Stimulated activated CD4-positive, alpha-beta T cell treated with anti-CD3 and anti-CD28 coated beads, Interleukin-15, amount 100 ng/mL, for 48 hours (primary cell): ENCODE data around the gene SLC18A3.

Experiments
- DNase-seq, 2 donors: peaks; one replicate each; pipeline ENCODE4 v3.0.0-alpha.2; 2020; ENCODE audit warnings: low read depth in 2 of 2

SLC18A3 gene

DNA sequence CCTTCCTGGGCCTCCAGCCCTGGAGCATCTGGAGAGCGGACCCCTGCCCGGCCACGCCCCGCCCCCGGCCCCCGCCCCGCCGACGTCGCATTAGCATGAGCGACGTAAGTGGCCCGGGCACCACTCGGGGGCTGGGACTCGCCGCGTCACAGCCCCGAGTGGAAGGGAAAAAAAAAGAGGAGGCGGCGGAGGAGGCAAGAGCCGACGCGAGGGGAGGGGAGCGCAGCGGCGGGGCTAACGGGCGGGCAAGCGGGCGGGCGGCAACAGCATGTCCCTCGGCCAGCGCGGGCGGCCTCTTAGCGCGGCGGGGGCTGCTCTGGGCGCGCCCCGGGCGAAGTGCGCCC is at the start of gene SLC18A3:
TSS of gene SLC18A3 (plus strand) at position 197 of the 344 bp plus-strand sequence. CDS start 431 bp downstream, outside the sequence.
- no peak for DNase-seq

DNA sequence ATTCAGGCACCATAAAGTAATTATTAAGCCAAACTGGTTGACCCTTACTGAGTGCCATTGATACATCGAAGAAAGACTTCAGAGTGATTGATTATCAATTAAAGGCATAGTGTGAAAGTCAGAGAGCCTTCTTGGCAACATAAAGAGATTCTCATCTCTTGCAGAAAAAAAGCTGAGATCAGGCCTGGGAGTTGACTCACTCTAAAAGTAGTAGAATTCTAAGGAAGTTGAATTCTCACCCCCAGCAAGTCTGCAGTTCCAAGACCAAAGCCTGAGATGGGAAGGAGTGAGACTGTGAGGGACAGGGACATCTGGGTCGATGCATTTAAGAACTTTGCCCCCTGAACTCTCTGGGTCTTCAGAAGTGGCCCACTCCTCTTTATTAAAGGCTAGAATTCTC is 49.6 kb upstream of the SLC18A3 start:
- DNase-seq = no peak

DNA sequence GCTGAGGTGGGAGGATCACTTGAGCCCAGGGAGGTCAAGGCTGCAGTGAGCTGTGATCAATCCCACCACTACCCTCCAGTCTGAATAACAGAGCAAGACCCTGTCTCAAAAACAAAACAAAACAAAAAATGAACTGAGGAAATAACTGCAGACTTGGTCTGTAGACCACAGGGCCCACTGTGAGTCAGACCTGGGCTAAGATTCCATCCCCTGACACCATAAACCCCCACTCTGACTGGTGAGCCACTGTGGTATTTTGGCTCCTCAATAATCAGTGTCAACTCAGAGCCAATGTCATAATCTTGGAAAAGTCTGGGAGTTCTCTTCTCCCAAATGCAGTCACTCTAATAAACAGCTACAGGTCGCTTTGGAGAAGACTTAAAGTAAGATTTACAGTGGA is 47.2 kb upstream of the SLC18A3 start:
- DNase-seq = no peak

DNA sequence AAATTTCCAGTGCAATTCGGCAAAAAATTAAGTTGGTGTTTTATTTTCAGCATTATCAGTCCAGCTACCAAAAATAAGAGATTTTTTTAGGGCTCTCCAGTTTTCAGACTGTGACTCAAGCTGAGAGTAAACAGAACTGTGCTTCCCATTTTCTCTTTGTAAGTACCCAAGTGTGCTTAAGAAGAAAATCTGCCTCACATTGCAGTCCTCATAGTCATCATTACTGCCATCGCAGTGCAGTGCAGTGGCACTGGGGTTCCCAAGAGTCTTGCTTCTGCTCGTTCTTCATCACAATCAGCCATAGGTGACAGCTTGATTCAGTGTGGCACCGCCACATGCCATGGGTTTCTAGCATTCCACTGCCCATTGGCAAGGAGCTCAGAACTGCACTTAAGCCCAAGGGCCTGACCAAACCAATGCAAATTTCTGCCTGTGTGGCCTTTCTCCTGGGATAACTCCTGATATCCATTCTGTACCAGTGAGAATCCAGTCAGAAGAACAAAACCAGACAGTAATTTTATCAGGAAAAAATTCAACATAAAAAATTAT is 45.6 kb upstream of the SLC18A3 start:
- no peak for DNase-seq

DNA sequence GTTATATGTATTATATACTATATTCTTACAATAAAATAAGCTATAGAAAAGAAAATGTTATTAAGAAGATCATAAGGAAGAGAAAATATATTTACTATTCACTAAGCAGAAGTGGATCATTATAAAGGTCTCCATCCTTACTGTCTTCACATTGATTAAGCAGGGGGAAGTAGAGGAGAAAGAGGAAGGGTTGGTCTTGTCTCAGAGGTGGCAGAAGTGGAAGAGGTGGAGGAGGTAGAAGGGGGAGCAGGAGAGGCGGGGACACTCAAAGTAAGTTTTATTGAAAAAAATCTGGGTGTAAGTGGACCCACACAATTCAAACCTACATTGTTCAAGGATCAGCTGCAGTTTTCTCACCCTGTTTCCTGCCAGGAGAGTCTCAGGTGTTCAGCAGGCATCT is 42.3 kb upstream of the SLC18A3 start:
- DNase-seq = no peak

DNA sequence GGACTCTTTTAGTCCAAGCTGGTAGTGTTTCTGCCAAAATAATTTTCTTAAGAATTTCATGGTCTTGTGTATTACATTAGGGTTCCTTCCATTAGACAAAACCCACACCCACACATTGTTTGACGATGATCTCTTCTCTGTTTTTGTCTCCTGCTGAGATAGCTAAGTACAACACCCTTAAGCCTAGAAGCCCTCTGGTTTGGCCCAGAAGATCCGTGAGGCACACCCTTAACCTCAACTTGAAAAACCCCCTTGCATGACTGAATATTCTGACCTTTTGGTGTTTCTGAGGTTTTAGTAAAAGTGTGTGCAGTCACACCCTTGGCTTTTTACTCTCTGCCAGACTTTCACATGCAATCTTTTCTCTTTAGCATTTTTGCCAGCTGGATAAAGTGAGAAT is 41.9 kb upstream of the SLC18A3 start:
- no peak for DNase-seq

DNA sequence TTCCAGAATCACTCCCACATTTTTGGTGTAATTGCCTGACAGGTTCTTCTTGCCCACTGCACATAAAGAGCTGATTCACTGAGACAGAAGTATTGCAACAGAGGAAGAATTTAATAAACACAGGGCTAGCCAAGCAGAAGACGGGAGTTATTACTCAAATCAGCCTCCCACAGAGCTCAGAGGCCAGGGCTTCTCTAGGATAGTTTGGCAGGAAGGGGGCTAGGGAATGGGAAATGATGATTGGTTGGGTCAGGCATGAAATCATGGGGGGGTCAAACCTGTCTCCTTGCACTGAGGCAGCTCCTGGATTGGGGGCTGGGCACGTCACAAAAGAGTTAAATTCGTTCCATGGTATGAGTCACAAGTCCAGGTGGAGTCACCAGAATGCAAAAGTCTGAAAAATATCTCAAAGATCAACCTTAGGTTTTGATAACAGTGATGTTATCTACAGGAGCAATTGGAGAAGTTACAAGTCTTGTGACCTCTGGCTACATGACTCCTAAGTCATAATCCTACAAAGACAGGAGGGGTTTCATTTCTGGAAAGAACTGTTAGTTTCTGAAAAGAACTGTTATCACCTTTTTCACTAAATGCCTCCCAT is 41.0 kb upstream of the SLC18A3 start:
- DNase-seq = no peak

DNA sequence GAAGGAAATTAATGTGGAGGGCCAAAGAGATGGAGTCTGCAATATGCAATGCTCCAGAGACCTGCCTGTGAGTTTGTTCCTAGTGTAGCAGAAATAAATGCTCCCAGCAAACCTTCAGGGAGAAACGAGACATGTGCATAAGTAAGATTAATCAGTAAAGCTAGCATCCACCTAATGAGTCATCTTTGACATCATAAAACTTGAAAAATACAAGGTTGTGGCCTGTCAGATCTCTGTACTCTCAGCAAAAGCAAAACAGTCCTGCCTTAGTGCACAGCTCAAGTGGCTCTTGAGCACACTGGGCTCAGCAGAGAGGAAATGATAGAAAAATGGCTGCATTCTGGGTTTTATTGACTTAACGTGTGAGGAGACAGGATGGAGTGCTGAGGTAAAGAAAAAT is 38.7 kb upstream of the SLC18A3 start:
- DNase-seq = no peak

DNA sequence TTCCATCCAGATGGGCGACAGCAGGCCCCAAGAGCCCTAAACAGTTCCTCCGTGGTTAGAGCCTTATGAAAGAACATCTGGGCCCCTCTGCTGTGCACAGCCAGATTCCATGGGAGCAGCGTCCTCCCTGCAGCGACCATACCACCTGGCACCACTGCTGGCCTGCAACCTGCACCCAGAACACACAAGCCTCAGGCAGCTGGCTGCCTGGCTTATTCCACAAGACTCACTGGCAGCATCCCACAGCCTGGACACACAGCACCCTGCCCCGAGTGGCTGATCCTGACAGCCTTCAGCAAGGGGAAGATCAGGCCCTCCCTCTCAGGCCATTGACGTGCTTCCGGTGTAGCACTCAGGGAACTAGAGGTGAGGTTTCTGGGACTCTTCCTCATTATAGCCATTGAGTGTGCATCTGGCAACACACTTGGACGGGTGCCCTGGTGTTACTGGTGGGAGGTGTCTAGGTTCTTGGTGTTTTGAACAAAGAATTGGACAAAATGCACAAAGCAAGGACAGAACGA is 37.5 kb upstream of the SLC18A3 start:
- DNase-seq = no peak

DNA sequence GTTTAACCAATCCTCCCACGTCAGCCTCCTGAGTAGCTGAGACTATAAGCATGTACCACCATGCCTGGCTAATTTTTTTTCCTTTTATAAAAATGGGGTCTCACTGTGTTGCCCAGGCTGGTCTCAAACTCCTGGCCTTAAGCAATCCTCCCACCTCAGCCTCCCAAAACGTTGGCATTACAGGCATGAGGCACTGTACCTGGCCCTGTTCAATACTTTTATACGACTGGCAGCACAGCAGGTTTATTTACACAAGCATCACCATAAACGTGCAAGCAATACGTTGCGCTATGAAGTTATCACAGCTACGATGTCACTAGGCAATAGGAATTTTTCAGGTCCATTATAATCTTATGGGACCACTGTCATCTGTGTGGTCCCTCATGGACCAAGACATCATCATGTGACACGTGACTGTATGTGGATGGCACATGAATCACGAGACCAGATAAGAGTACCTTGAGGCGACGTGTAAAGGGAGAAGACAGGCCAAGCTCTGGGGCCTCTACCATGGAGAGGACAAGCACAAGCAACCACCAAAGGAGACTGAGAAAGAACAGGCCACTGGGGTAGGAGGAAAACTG is 34.5 kb upstream of the SLC18A3 start:
- DNase-seq = no peak

DNA sequence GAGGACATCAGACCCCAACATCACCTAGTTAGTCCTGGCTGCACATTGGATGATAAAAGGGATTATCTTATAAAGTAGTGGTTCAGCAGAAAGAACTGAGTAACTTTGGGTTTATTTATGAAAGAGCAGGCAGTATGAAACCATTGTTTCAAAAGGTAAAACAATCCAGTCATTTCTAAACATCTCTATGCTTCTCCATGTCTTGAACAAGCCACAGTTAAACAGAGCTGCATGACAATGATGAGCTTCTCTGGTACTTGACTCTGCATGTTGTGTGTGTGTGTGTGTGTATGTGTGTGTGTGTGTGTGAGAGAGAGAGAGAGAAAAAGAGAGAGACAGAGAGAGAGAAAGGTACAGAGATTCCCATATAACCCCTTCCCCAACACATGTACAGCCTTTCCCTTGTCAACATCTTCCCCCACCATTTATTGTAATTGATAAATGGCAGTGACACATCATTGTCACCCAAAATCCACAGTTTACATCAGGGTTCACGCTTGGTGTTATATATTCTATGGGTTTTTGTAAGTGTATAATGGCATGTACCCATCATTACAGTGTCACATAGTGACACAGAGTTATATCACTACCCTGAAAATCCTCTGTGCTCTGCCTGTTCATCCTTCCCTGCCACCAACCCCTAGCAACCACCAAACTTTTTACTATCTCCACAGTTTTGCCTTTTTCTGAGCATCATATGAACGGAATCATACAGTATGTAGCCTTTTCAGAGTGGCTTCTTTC is 32.8 kb upstream of the SLC18A3 start:
- no peak for DNase-seq

DNA sequence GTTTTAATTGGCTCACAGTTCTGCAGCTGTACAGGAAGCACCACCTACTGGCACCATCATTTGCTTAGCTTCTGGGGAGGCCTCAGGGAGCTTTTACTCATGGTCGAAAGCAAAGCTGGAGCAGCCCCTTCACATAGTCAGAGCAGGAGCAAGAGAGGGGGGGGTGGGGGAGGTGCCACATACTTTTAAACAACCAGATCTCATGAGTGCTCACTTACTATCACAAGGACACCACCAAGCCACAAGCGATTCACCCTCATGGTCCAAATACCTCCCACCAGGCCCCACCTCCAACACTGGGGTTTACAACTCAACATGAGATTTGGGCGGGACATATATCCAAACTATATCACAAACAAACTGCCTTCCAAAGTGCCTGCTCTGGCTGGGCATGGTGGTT is 31.7 kb upstream of the SLC18A3 start:
- no peak for DNase-seq

DNA sequence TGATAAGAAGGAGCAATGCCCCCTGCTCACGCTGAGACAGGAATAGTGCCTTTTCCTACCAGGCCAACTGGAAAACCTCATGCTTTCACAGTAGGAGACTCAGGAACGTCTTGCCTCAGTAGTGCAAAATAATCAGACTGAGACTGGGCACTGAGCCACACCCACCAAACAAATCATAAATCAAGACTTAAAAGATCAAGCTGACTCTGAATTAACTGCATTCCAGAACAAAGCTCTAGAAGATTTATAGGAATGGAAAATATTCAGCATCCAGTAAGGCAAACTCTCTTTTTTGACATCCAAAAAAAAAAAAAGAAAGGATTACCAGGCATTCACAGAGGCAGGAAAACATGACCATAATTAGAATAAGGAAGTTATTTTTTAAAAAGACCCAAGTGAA is 30.5 kb upstream of the SLC18A3 start:
- no peak for DNase-seq

DNA sequence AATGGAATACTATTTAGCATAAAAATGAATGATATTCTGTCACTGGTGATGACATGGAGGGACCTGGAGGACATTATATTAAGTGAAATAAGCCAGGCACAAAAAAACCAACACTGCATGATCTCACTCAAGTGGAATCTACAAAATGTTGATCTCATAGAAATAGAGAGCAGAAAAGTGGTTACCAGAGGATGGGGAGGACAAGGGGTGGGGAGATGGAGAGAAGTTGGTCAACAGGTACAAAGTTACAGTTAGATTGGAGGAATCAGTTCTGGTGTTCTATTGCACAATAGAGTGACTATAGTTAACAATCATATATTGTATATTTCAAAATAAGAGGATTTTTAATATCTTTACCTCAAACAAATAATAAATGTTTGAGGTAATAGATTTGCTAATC is 24.7 kb upstream of the SLC18A3 start:
- no peak for DNase-seq

DNA sequence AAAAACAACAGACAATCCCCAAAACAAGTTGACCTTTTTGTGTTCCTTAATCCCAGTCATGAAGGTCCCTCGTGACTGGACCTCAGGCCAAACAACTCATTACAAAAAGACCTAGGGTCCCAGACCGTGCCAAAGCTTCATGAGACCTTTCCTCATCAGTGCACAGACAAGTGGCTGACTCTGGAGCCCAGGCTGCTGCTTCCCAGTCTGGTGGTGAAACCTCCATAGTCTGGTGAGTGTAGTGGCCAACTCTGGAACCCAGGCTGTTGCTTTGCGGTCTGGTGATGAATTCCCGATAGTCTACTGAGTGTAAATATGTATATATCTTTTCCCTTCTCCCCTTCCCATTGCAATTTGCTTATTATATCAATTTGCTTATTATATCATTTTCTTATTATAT is 22.1 kb upstream of the SLC18A3 start:
- DNase-seq = no peak

DNA sequence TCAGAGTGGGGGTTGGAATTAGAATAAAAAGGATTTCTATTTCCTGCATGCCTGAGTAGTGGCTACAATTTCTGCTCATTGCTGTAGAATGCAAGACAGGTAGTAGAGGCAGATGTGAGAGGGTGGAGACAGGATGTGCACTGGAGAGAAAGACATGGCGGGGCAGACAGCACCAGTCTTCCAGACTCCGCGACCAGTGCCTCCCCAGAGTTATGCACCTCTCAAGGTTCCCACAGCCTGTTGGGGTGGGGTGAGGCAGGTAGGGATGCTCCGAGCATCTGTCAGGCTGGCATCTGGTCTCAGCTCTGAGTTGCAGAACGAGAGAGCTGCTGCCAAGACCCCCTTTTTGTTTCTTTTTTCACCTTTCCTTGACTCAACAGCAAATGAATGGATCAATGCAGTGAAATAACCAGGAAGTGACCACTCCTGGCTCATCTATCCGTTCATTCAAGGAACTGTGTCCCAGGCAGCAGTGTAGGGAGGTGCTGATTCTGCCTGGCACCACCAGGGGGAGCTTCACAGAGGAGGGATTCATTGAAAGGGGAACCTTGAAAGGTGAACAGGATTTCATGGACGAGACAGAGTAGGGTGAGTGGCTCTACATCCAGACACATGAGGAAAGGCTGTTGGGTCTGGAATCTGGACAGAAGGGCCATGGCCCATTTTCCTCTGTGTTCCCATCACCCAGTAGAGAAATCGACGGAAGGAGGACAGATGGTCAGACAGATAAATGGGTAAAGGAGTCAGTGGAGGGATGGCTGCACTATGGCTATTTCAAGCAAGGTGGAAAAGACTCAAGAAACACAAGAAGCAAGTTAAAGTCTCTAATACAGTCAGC is 17.2 kb upstream of the SLC18A3 start:
- DNase-seq = peak; percentile 22 to 32

DNA sequence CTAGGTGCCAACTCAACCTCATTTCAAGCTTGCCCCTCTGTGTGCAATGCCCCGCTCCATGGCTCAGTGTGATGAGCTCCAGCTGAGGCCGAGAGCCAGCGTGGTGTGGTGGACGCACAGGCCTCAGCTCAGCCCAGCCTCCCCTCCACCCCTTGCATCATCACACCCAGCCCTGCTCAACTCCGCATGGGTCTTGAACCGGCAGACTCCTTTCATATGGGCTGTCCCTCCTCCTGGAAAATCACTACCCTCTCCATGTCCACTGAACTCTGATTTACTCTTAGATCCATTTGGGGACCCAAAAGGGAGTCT is 16.6 kb upstream of the SLC18A3 start:
- no peak for DNase-seq

DNA sequence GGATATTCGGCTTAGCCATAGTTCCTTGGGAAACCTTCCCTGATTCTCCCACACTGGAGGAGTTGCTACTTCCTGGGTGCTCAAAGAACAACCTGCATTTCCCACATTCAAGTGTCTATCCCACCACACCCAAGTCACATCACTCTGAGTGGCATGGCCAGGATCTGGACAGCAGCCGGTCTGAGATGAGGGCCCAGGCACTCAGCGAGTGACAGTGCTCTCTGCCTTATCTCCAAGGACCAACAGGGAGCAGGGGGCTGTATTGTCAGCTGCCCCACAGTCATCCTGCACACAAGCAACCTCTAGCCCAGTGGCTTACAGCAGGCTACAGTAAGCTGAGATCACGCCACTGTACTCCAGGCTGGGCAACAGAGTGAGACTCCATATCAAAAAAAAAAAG is 16.1 kb upstream of the SLC18A3 start:
- no peak for DNase-seq

DNA sequence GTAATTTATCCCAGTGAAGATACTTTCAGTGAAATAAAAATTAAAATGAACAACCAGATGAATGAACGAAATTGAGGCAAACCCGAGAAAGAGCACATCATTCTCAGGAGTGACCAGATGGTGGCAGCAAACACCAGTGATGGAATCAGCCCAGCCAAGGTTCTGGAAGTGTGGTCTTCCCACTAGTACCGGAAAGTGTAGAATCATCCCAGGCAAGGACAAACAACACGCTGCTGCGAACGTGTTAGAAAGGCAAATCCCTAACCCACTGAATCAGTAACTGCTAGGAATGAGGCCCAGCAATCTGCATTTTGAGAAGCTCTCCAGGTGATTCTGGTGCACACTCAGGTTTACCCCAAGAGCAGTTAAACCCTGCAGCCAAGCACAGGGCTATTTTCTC is 15.5 kb upstream of the SLC18A3 start:
- no peak for DNase-seq

DNA sequence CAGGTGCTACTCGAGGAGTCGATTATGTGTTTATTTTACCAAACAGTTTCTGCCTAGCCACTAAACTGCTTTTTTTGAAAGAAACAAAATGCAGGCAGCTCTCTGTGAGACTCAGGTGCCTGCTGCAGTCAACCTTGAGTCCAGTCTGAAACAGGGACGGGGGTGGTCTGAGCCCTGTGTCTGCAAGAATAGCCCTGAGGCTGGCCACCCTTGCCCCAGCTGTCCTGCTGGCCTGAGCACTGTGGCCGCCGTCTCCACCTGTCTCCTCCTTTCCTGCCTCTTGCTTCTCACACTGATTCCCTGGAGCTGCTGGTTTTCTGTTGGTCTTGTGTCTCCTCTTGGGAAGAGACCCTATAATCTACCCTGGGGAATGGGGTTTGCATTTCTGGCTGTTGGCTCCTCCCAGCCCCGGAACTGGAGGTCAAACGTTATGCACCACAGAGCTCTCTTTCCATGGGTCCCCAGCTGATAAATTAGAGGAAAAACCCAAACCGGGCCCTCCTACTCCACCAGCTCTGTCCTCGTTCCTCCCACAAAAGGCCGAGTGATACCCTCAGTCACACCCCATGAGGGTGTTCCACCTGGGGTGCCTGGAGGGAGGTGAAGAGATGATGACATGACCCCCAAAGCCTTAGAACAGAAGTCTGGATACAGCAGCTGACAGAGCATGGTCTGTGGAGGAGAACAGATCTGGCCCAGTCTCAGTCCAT is 15.0 kb upstream of the SLC18A3 start:
- no peak for DNase-seq

DNA sequence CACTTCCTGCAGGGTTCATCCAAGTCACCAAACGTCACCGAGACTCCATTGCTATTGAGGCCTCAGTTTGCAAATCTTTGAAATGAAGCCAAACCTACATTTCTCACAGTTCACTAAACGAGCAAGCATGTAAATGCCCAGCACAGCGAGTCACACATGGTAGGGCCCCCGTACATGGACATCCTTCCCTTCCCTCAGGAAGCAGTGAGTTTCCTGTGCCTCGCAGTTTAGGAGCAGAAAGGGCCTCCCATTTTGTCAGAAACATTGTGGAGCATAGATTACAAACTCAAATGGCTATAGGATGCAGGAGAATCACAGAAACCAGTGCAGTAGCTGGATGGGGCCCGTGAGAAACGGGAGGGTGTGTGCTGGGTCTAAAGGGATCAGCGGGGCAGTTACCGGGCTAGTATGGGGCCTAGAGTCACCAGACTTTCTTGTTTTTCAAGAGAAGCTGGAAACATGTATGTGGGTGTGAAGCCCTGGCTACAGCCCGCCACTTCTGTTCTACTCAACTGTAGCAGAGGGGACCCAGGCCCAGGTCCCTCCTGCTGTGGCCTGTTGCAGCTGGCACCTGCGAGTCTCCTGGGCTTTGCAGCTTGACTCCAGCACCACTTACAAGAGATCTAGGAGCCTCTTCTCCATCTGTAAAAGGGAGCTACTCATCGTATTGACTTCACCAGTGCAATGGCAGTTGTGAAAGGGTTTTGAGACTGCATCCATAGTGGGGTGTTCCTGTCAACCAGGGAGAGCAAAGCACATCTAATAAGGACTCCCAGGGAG is 14.2 kb upstream of the SLC18A3 start:
- DNase-seq = no peak
